Measurements from ENCODE around the gene GRB10.

GRB10 gene

DNA sequence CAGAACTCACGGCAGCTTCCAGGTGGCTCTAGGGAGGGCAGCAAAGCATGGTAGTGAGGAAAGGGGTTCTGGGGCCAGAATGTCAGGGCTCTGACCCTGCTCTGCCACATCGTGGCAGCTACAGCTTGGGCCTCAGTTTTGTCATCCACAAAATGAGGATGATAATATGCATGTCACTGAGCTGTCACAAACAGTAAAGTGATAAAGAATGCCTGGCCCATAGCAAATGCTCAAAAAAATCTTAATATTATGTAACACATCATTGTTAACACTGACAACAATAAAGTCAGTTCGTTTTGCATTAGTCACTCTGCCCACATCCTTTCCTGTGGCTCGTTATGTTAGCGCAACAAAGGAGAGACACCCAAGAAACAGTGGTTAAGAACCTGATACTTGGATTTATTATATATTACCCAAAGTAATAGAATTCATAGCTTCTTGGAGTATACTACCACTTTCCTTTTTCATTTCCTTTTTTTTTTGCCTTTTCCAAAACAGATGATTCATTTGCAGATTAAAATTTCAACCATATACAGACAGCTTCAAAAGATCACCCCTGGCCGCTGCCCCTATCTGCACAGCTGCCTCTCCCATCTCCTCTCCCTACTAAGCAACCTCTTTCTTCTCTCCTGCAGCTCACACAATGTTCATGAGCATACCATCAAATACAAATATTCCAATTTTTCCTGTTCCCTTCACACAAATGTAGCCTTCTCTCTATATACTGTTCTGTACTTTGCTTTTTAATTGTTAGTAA lies 172.0 kb downstream of the GRB10 start:
- DNase-seq (ENCODE audit: low read depth in 3 of 3), result peak in 1 of 3 experiments; percentile 25

DNA sequence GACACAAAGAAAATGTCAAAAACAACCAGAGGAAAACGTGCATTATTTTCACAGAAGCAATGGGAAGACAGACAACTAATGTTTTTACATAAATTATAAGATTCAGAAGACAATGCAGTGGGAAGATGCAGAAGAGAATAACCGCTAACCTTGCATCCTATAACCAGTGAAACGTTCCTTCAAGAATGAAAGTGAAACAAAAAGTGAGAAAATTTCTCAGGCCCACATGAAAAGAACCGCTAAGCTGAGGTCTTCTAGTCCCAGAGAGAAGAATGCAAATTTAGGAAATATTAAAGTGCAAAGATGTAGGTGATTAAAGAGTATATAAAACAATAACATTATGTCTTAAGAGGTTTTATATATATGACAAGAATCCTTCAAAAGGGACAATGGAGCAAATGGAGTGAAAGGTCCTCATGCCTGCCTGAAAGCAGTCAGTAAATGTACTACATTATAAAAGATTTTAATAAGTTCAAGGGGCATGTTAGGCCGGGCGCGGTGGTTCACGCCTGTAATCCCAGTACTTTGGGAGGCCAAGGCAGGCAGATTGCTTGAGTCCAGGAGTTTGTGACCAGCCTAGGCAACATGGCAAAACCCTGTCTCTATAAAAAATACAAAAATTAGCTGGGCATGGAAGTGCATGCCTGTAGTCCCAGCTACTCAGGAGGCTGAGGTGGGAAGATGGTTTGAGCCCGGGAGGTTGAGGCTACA lies 174.3 kb downstream of the GRB10 start:
- DNase-seq (ENCODE audit: low read depth in 3 of 3), result no peak

DNA sequence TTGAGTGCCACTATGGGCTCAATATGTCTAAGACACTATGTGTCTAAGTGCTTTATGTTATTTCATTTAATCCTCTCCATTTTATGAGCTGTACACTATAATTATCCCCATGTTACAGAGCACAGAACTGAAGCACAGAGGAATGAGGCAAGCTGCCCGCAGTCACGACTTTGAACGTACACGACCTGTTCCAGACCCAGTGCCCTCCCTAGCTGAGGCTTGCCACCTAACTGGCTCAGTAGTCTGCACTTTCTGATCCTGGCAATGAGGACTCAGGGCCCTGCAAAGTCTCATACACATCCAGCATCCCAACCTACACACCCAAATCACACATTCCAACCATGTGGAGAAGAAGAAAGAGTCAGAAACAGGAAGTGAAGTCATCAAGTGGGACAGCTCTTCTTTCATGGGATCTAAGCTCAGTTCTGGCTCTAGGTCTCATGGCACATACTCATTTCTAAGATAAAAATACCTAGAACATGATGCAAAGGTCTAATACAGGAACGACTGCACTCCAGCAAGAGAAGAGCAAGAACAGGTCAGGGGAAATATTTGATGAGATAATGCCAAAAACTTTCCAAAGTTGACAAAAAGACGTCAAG lies 175.1 kb downstream of the GRB10 start:
- DNase-seq (ENCODE audit: low read depth in 3 of 3), result no peak

DNA sequence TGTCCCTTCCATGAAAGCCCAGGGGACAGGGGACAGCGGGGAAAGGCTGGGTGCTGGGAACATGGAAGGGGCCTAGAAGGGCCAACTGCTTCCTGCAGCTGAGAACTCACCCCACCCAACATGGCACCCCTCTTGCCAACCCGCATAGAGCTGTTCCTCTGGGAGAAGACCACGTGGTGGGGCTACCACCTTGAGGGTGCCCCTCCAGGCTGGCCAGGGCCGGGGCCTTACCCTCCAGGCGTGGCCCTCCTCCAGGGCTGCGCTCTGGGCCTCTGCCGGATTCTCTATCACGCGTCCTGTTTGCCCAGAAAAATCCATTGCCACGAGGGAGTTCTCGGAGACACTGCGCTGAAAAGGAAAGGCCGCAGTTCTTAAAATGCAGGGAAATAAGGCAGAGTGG lies 177.6 kb downstream of the GRB10 start:
- DNase-seq (ENCODE audit: low read depth in 3 of 3), result no peak

DNA sequence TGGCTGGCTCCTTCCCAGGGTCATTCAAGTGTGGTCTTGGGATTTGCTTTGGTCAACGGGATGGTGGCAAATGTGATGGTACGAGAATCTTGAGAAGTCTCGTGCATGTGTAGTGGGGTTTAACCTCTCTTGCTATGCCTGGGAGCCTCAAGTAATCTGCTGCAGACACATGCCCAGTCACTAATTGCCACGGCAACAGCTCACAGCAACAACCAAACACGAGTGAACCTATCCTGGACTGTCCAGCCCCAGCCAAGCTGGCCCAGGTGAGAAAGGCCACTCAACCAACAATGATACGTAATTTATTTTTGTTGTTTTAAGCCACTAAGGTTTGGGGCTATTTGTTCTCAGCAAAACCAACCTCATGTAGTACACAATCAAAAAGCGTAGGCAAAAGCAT lies 179.4 kb downstream of the GRB10 start:
- no peak for DNase-seq (ENCODE audit: low read depth in 3 of 3)

DNA sequence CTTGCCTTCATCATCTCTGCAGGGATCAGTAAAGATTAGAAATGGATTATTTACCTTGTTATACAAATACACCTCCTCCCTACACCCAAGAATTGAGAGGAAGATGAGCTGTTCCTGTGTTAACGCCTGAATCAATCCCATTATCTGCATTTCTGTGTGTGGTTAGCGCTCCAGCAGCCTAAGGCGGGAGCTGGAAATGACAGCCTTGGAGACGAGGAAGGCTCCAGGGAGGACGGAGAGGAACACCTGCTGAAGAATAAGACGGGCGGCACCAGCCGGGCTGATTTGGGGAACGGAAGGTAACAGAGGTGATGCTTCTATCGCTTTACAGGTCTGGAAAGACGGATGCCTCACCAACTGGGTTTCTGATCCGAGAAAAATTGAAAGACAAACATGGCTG lies 183.3 kb downstream of the GRB10 start:
- no peak for DNase-seq (ENCODE audit: low read depth in 3 of 3)

DNA sequence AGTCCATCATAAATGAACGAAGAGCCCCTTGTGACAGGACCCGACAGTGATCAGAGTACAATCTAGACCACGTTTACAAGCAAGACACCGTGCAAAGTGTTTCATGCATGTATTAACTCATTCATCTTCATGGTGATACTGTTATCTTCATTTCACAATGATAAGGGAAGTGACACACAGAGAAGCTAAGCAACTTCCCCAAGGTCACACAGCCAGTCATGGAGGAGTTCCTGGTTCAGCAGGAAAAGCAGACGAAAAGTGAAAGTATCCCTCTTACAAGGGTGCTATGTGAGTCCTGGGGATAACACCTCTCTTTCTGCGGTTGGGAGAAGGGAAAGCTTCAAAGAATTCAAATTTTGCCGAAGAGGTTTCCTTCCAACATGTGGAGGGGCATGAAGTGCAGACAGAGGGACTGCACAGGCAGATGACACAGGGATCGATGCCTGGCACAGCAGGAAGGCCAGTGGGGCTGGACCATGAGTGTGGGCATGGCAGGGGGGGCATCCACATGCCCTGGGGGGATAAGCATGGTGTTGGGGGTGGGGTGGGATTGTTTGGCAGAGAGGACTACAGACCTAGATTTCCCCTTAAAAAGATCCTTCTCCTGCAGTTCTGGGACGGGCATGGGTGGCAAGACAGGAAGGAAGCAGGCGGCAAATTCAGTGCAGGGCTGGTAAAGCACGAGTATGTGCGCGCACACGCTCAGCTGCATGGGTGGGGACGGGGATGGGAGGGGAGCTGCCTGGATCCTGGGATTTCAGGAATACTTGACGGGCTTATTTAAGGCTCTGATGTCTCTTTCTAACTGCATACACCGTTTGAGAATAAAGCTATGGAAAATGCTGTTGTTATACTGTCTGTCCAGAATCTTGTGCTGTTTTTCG lies 184.0 kb downstream of the GRB10 start:
- DNase-seq (ENCODE audit: low read depth in 3 of 3), result no peak

DNA sequence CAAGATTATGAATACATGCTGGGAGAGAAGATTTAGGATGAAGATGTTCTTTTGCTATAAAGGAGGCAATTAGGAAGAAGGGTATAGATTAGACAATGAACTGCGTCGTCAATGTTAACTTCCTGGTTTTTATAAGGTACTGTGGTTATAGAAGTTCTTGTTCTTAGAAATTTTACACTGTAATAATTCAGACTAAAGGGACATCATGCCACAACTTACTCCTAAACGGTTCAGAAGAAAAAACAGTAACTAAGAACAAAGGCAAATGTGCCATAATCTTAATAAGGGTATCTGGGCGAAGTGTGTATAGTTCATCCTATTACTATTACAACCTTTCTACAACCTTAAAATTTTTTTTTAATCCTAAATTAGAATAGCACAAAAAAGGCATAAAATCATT lies 186.2 kb downstream of the GRB10 start:
- DNase-seq (ENCODE audit: low read depth in 3 of 3), result no peak

DNA sequence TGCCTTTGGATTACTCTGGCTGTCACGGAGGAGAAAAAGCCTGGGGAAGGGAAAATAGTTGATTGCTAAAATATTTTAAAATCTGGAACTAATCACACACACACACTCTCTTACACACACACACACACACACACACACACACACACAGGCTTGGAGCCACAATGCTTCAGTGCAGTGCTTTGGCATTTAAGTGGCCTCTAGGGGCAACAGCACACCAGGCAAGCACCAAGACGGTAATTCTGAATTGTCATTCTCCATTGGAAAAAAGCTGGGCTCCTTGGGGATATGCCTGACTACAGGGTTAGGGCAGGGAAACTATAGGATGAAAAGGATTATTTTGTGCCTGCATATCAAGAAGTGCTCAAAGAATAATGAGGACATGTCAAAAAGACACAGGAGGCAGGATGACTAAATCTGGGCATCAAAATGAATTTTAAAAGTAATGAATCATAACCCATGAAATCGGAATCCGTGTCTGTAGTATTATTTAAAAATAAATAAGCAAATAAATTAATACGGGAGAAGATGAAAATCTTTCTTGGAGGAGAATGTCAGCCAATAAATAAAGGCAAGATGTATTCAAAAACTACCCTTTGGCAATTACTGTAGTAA lies 187.1 kb downstream of the GRB10 start:
- no peak for DNase-seq (ENCODE audit: low read depth in 3 of 3)

DNA sequence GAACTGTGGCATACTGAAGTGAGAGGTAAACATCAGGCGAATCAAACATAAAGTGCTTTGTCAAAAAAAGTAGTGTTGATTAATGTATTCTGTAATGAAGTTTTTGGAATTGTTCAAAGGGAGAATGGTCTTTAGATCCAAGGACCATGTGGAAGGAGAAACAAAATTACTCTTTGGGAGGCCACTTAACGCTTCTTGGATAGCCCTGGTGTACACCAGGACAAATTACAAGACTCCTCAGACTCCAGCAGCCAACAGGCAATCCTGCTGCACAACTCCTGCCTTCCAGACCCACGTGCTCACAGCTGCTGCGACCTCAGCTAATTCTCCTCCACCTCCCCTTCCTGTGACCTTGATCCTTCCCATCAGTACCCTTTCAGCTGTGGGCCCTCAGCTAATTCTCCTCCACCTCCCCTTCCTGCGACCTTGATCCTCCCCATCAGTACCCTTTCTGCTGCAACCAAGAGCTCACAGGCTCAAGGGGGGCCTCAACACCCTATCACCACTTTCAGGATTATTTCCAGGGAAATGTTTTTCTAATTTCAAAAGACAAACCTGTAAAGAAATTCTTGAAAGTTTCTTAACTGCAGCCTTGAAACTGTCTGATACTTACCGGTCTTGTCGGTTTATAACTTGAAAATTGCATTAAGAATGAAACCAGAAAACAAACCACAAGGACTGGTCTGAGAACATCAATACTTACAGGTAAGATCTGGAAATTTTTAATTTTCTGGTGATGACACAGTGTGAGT lies 187.8 kb downstream of the GRB10 start:
- DNase-seq (ENCODE audit: low read depth in 3 of 3), result peak in 1 of 3 experiments; percentile 14

DNA sequence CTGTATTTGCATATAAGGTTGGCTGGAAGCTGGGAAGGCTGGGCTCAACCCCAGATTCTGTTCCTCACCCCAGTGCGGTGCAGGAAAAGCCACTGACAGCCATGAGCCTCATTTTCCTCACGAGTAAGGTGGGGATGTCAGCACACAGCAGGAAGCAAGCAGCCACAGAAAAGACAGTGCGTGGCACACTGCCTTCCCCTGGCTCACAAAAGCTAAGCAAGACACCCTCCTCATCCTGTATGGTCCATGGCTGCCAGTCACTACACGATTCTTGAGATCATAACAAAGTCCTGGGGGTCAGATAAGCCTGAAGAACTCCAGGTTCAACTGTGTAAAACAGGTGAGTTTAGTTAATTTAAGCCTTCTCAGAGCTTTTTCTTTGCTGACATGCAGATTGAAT lies 188.6 kb downstream of the GRB10 start:
- DNase-seq (ENCODE audit: low read depth in 3 of 3), result no peak

DNA sequence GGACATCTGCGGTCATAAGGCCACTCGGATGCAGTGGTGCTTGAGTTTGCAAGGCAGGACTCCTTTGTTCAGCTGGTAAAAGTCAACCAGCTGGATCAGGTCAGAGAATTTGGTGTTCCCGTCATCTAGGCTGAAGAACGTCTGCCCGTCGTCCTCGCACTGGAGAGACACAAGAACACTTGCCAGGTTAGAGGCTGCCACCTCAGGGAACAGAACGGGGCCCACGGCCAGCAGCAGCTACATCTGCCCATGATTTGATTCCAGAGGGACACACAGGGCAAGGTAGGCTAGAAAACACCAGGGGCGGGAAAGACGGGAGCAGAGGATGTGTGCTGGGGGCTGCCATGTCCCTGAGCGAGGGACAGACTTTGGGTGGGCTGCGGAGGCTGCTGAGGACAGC lies 189.8 kb downstream of the GRB10 start:
- no peak for DNase-seq (ENCODE audit: low read depth in 3 of 3)

DNA sequence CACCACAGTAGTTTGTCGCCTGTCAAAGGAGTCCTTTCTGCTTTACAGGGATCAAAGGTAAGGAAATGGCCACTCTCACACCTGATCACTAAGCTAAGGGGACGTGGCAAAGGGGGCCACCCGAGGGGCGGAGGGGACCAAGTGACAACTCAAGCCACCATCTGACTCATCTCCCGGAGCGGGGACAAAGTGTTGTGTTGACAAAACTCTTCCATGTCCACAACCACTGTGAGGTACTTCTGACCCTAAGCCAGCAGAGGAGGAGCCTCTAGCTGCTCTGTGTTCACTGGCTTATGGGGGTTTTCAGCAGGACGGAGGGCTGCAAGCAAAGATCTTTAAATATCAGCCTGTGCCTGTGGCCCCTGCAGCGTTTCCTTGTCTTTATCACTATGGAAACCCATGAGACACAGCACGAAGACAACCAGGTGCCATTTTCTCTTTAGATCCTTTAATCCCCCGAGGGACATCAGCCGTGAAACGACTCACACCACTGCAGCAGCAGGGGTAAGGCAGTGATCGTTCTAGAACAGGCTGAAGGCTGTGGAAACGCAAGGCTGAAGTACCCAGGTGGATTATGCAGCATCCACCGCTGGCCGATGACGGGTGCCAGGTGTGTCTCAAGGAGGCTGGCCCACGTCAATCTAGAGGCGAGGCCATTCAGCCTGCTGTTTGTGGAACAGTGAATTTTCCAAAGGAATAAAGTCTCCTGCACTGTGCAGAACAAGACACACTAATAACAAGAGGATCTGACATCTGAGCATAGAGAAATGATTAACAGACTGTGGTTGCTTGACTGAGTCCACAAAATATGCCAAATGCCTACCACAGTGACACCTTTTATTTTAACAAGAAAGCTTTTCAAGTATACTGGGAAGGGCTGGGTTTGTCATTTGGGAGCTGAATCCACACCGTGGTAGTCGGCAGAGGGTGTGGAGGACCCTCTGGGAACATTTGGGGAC lies 190.9 kb downstream of the GRB10 start:
- DNase-seq (ENCODE audit: low read depth in 3 of 3), result no peak

DNA sequence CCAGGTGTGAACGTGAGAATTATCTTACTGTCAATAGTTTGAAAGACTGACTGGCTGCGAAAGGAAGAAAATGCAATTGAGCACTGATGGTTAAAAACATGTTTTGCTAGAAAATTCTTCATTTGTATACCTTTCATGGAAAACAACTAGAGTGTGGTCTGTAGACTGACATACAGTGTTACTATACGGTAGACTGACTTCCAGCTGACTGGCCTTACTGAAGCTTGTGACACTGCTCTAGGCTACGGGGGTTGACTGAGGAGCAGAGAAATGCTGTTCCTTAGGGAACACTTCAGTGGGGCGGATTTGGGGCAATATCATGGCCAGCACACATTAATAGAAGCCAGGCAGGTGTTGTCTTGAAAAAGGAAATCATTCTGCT lies 191.6 kb downstream of the GRB10 start:
- DNase-seq (ENCODE audit: low read depth in 3 of 3), result no peak

DNA sequence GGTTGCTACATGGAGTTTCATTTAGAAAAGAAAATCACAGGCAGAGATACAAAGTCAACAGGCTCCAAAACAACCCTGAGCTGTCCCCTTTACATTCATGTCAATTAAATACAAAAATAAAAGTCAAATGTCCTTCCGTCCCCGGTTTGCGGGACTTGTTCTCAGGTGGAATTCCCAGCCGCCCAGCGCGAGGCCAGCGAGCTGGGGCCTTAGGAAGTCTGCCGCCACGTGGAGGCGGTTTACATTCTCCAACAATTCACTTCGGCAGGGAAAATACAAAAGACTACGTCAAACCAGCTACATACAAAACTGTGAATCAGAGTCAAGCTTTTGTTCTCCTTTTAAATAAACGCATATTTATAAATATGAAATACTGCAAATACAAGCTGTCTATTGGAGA lies 192.2 kb downstream of the GRB10 start:
- no peak for DNase-seq (ENCODE audit: low read depth in 3 of 3)

DNA sequence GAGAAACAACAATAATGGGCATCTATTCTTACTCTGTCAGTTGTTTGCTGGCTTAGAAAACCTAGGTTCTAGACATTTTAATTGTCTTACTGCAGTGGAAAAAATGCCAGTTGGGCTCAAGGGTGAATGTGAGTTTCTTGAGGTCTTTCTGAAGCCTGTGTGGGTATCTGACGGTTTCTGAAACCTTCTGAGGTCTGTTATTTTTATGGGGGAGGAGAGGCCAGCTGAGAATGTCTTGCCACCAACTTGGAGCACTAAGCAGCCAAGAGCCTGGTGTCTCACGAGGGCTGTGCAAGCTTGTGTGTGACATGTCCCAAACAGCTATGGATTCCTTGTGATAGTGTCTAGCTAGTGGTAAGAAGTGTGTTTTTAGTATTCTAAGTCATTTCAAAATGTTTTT lies 193.3 kb downstream of the GRB10 start:
- no peak for DNase-seq (ENCODE audit: low read depth in 3 of 3)

DNA sequence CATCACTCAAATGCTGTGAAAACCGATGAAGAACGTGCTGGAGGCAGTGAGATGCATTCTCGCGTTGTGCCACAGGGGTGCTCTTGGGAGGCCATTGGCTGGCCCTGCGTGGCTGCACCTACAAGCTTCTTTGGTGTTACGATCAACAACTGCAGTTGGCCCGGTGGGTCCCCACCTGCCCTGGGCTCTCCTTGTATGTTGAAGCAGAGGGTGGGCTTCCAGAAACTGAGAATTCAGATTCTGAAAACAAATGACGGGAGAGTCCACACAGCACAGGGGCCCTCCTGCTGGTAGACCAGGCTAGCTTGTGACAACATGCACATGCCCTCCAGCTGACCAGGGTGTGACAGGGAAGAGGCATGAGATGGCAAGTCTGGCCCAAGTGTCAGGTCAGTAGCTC lies 193.8 kb downstream of the GRB10 start:
- DNase-seq (ENCODE audit: low read depth in 3 of 3), result no peak

DNA sequence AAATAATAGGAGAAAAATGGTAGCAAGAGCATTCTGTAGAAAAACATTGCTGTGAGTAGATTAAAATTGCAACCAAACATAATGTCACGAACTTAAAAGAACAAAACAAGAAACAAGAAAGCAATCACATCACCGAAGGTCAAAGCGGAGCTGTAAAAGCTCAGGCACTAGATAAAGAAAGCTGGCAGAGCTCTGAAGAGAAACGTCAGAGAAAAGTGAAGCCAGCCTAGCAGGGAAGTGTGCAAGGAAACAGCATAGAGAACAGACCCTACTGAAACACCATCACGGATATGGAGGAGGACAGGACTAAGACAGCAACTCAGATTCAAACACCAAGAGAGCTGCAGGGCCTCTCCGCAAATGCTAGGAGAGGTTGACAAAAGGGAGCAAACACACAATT lies 195.0 kb downstream of the GRB10 start:
- no peak for DNase-seq (ENCODE audit: low read depth in 3 of 3)

DNA sequence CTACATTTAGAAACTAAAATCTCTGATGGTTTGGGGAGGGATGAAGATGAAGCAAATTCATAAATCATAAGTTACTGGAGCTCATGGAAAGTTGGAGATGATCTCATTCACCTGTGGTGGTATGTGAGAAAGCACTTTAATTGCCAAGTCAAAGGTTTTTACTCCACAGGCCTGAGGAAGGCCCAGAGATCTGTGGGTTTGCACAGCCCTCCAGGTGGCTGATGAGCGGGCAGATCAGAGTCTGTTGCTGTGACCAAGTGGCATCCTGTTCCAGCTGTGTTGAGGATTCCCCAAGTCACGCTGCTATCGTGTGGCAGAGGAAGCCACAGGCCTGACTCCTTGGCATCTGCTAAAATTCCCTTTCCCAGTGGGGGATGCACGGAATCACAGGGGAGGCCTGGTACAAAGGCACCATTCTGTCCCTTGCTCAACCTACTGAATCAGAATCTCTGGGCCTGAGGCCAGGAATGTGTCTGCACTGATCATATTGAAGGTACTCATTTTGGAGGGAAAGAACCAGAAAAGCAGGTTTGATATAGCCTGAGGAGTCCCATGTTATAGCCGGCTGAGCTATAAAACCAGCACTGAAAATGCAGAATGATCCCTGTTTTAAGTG lies 197.8 kb downstream of the GRB10 start:
- no peak for DNase-seq (ENCODE audit: low read depth in 3 of 3)

Data from stimulated activated CD4-positive, alpha-beta T cell treated with anti-CD3 and anti-CD28 coated beads, TNF-alpha, amount 100 ng/mL, for 24 hours (primary cell).